B cell (primary cell): Measurements from ENCODE around the gene EGFLAM. TPM values are rescaled to one million over a fixed set of nuclear protein-coding genes. Genes with fewer than 3 reads are reported as not detected.

Experiments used
- ATAC-seq: fragments of 200-7000 bp; cut with Tn5 transposase; one replicate; pipeline ENCODE4 v1.10.0; 2021; ENCODE audit warnings: low read depth, mild to moderate bottlenecking, moderate number of reproducible peaks, moderate library complexity
- CTCF ChIA-PET: fragments of 350-600 bp; sonication (Branson Sonifier 250); formaldehyde crosslinking; loops from one replicate; lab custom pipeline; 2021; ENCODE audit warnings: antibody characterized with exemption, inconsistent platforms; lab: Charles Lee
- POLR2A ChIA-PET: fragments of 350-600 bp; sonication (Branson Sonifier 250); formaldehyde crosslinking; loops from one replicate; lab custom pipeline; 2021; ENCODE audit warnings: antibody characterized with exemption; lab: Charles Lee
- DNase-seq: peaks from one replicate; pipeline ENCODE4 v3.0.0; 2013
- H2AFZ ChIP-seq: 2 replicates; pipeline ENCODE4 v1.6.1; 2012; ENCODE audit warnings: mild to moderate bottlenecking, low read depth, low read length; ENCODE audit not compliant: insufficient read depth, poor library complexity, severe bottlenecking
- H3K27ac ChIP-seq, 2 donors: 1 replicate in 1 of 2; 2 replicates in 1 of 2; pipeline ENCODE4 v1.5.1; 2012 to 2013; ENCODE audit warnings: low read length in 2 of 2, mild to moderate bottlenecking in 2 of 2, moderate library complexity in 1 of 2
- H3K27me3 ChIP-seq, 4 experiments: fragments of 200-600 bp in 1 of 4; sonication (generic) in 1 of 4; replicated peaks in 1 of 4; 1 replicate in 2 of 4; 2 replicates in 2 of 4; pipeline versions ENCODE4 v1.6.1 to v1.7.0; 2013 to 2016; ENCODE audit warnings: low read length in 3 of 4, mild to moderate bottlenecking in 2 of 4, mixed read lengths in 1 of 4, moderate library complexity in 1 of 4; ENCODE audit not compliant: insufficient read depth in 4 of 4, control insufficient read depth in 3 of 4; ENCODE audit errors: control extremely low read depth in 1 of 4
- H3K36me3 ChIP-seq, 2 experiments: replicated peaks in 1 of 2; 1 replicate in 1 of 2; 2 replicates in 1 of 2; pipeline versions ENCODE4 v1.6.1 to v1.7.1; 2013; ENCODE audit warnings: low read length in 1 of 2; ENCODE audit not compliant: insufficient read depth in 2 of 2, control insufficient read depth in 1 of 2; ENCODE audit errors: control extremely low read depth in 1 of 2, extremely low read depth in 1 of 2
- H3K4me1 ChIP-seq, 2 donors: fragments of 200-600 bp in 1 of 2; sonication (generic) in 1 of 2; 1 replicate in 1 of 2; 2 replicates in 1 of 2; pipeline versions ENCODE4 v1.5.1 to v1.6.1; 2013 to 2017; ENCODE audit warnings: low read length in 2 of 2; ENCODE audit not compliant: control insufficient read depth in 2 of 2, insufficient read depth in 2 of 2
- H3K4me2 ChIP-seq: replicated peaks from 2 replicates; pipeline ENCODE3; 2012; ENCODE audit warnings: mild to moderate bottlenecking, low read depth, low read length; ENCODE audit not compliant: poor library complexity, severe bottlenecking
- H3K4me3 ChIP-seq, 5 experiments: fragments of 200-600 bp in 1 of 5; sonication (generic) in 1 of 5; 1 replicate in 3 of 5; 2 replicates in 2 of 5; pipeline versions ENCODE4 v1.5.1 to v1.7.0; 2011 to 2016; ENCODE audit warnings: low read length in 4 of 5, mild to moderate bottlenecking in 4 of 5, low read depth in 2 of 5, control low read depth in 1 of 5, moderate library complexity in 1 of 5; ENCODE audit not compliant: insufficient read depth in 1 of 5; ENCODE audit errors: control extremely low read depth in 1 of 5, extremely low read depth in 1 of 5
- H3K79me2 ChIP-seq: fragments of 200-600 bp; sonication (generic); one replicate; pipeline ENCODE4 v1.6.0; 2016; ENCODE audit warnings: low read length; ENCODE audit not compliant: control insufficient read depth, insufficient read depth
- H3K9ac ChIP-seq: fragments of 200-600 bp; sonication (generic); 2 replicates; pipeline ENCODE4 v1.6.1; 2017; ENCODE audit warnings: mild to moderate bottlenecking, low read length, moderate library complexity
- H3K9me3 ChIP-seq, 3 donors: one replicate each; pipeline versions ENCODE4 v1.6.1 to v1.7.1; 2013; ENCODE audit warnings: low read length in 2 of 3; ENCODE audit not compliant: control insufficient read depth in 2 of 3, insufficient read depth in 1 of 3; ENCODE audit errors: control extremely low read depth in 1 of 3
- H4K20me1 ChIP-seq: 2 replicates; pipeline ENCODE4 v1.6.0; 2012; ENCODE audit warnings: mild to moderate bottlenecking, low read length; ENCODE audit not compliant: insufficient read depth, control insufficient read depth, poor library complexity, severe bottlenecking
- H3K27ac Mint-ChIP-seq: one replicate; pipeline ENCODE4 v1.8.0; 2021; ENCODE audit warnings: mixed read lengths
- H3K27me3 Mint-ChIP-seq: one replicate; pipeline ENCODE4 v1.8.0; 2021; ENCODE audit warnings: mixed read lengths
- H3K4me1 Mint-ChIP-seq: one replicate; pipeline ENCODE4 v1.8.0; 2021; ENCODE audit warnings: mixed read lengths
- H3K4me3 Mint-ChIP-seq: one replicate; pipeline ENCODE4 v1.8.0; 2021; ENCODE audit warnings: mixed read lengths
- H3K9me3 Mint-ChIP-seq: one replicate; pipeline ENCODE4 v1.8.0; 2022; ENCODE audit warnings: mixed read lengths; ENCODE audit not compliant: insufficient read depth
- EZH2 ChIP-seq: IDR thresholded peaks from 2 replicates; pipeline ENCODE4 v1.6.1; 2012; ENCODE audit warnings: borderline replicate concordance, low read depth, mild to moderate bottlenecking, moderate library complexity, low read length; ENCODE audit not compliant: insufficient read depth, poor library complexity, severe bottlenecking
- whole genome bisulfite sequencing: methylation state at CpG from one replicate; pipeline ENCODE4 v1.1.5; 2013; ENCODE audit warnings: missing lambda C conversion rate; ENCODE audit not compliant: insufficient coverage; 5-methylcytosine and 5-hydroxymethylcytosine counted together
- intact Hi-C: fragments of 100-400 bp; cut with micrococcal nuclease; formaldehyde crosslinking; loops from one replicate; pipeline ENCODE4 v1.10.0; 2022
- polyA plus RNA-seq: library from polyadenylated mRNA; depleted of rRNA; stranded (reverse); fragments of >200 nt; gene quantifications from 2 replicates; pipeline ENCODE4 v1.2.3, GENCODE V29; 2012
- total RNA-seq, 2 donors: library from RNA; stranded (reverse); fragments of 120-200 nt in 1 of 2; gene quantifications; 1 replicate in 1 of 2; 2 replicates in 1 of 2; pipeline versions ENCODE4 v1.2.3 to v1.2.4, GENCODE V29; 2013 to 2022
- TF ChIP-seq, protein P1 (sequence below): fragments of 200-600 bp; IDR thresholded peaks from one replicate; pipeline ENCODE4 v1.8.0; 2022; ENCODE audit warnings: antibody characterized with exemption, mild to moderate bottlenecking

Gene EGFLAM
- total and polyA plus RNA-seq, 2 donors (not counting 1 experiment from before 2014, with no cell fraction given) = not detected

DNA sequence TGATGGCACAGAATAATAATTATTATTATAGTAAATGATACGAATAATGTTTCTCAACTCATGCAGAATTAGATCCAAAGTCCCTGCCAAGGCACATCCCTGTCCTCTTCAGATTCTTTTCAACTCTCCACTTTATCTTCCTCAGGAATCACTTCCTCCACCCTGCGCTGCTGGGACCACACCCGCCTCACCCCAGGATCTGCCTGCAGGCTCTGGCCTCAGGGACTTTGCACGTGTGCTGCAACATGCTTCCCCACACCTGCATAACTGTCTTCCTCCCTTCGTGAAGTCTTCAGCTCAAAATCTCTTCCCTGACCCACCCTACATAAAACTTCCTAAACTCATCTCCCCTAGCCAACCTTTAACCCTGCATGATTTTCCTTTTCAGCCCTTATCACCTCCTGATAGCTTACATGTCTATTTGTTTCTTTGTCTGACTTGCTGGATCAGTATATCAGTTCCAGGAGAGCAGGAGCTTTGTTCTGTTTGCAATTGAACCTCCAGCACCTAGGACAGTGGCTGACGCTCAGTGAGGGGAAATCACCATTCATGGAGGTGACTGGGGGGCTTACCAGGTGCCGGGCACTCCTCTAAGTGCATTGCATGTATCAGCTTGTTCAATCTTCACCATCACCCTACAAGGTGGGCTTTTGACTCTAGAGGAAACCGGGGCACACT is 47.5 kb upstream of the EGFLAM start:
- H3K79me2 ChIP-seq = no peaks in the 10 kb centered on the region
- 69% methylated on average over 5 of the region's 8 CpGs for WGBS
- intact Hi-C loops = no loop called here
- H3K4me1 ChIP-seq = no peaks in the 10 kb centered on the region
- no peak overlapping the region for H3K27ac Mint-ChIP-seq
- H3K4me3 Mint-ChIP-seq = no peak overlapping the region
- TF ChIP-seq, protein P1, sequence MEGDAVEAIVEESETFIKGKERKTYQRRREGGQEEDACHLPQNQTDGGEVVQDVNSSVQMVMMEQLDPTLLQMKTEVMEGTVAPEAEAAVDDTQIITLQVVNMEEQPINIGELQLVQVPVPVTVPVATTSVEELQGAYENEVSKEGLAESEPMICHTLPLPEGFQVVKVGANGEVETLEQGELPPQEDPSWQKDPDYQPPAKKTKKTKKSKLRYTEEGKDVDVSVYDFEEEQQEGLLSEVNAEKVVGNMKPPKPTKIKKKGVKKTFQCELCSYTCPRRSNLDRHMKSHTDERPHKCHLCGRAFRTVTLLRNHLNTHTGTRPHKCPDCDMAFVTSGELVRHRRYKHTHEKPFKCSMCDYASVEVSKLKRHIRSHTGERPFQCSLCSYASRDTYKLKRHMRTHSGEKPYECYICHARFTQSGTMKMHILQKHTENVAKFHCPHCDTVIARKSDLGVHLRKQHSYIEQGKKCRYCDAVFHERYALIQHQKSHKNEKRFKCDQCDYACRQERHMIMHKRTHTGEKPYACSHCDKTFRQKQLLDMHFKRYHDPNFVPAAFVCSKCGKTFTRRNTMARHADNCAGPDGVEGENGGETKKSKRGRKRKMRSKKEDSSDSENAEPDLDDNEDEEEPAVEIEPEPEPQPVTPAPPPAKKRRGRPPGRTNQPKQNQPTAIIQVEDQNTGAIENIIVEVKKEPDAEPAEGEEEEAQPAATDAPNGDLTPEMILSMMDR = no peak
- no peak overlapping the region for H3K4me2 ChIP-seq
- no peak for DNase-seq
- ChIA-PET CTCF (interaction anchor here (1.1 kb wide), 1 partner anchor 17 kb away, joined by 4 read pairs; no protein-coding TSS in a partner anchor), POLR2A (no interaction called here)
- peaks cover 0 to 4% (median 3%) of the 10 kb centered on the region in 3 donors for H3K9me3 ChIP-seq
- no peak overlapping the region for H2AFZ ChIP-seq
- no peaks in the 10 kb centered on the region for H3K4me1 Mint-ChIP-seq
- no peaks in the 10 kb centered on the region for H3K36me3 ChIP-seq
- ATAC-seq = no peak
- H3K27me3 ChIP-seq = no peaks in the 10 kb centered on the region
- no peaks in the 10 kb centered on the region for H4K20me1 ChIP-seq
- no peak overlapping the region for H3K27ac ChIP-seq
- H3K9ac ChIP-seq = no peak overlapping the region
- H3K4me3 ChIP-seq = no peak overlapping the region
- no peaks in the 10 kb centered on the region for H3K9me3 Mint-ChIP-seq
- H3K27me3 Mint-ChIP-seq = no peaks in the 10 kb centered on the region

DNA sequence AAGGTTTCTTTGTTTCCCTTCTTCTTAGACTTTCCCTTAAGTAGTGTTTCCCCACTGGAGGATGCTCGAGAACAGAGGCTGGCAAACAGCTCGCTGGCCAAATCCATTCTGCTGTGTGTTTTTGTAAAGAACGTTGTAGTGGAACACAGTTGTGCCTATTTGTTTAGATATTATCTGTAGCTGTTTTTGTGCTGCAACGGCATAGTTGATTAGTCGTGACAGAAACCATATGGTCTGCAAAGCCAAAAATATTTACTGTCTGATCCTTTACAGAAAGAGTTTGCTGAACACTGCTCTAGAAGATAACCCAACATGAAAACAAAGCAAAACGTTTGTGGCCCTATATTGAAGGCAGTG is 47.0 kb upstream of the EGFLAM start:
- intact Hi-C loops = no loop called here
- CTCF ChIA-PET = interaction anchor here (1.1 kb wide), 1 partner anchor 18 kb away, joined by 4 read pairs; no protein-coding TSS in a partner anchor

More for the DNA sequence above, 47.0 kb upstream of the EGFLAM start:
- POLR2A ChIA-PET = no interaction called here
- Mint-ChIP-seq H3K4me3 (no peak overlapping the region), H3K27me3 (no peaks in the 10 kb centered on the region), H3K27ac (no peak overlapping the region), H3K9me3 (no peaks in the 10 kb centered on the region), H3K4me1 (no peaks in the 10 kb centered on the region)
- DNase-seq = no peak
- Histone ChIP-seq H4K20me1 (no peaks in the 10 kb centered on the region), H3K27ac (no peak overlapping the region), H2AFZ (no peak overlapping the region), H3K36me3 (no peaks in the 10 kb centered on the region), H3K4me1 (no peaks in the 10 kb centered on the region), H3K9ac (no peak overlapping the region), H3K9me3 (peaks cover 0 to 4% (median 3%) of the 10 kb centered on the region in 3 donors), H3K27me3 (no peaks in the 10 kb centered on the region), H3K4me3 (no peak overlapping the region), H3K4me2 (no peak overlapping the region), H3K79me2 (no peaks in the 10 kb centered on the region)
- whole genome bisulfite sequencing = 84% methylated on average over 2 of the region's 6 CpGs
- ATAC-seq = no peak
- TF ChIP-seq EZH2 = no peak
- TF ChIP-seq, protein P1 = no peak
